Measurements from ENCODE around the gene HDAC4. TPM values are rescaled to one million over a fixed set of nuclear protein-coding genes. Genes with fewer than 3 reads are reported as not detected.

The HDAC4 gene
- total and polyA plus RNA-seq, 9 of the 15 experiments (the other 6 are each of a cell fraction or from before 2014, with no cell fraction given), result 0.11 to 20.2 (median 4.0) TPM

- Histone ChIP-seq H3K36me3 (ENCODE audit: control insufficient read depth, insufficient read depth, low read length) (no peaks in the 10 kb centered on the region), H4K20me1 (replicated peaks; ENCODE audit: control insufficient read depth, insufficient read depth, low read length) (no peaks in the 10 kb centered on the region), H3K27ac (ENCODE audit: extremely low read depth, low read depth, low read length) (no peak overlapping the region), H3K9me1 (ENCODE audit: control insufficient read depth, insufficient read depth, low read length) (no peaks in the 10 kb centered on the region), H3K27me3 (ENCODE audit: control insufficient read depth in 2 of 2, insufficient read depth in 2 of 2, low read length in 2 of 2) (no peaks in the 10 kb centered on the region), H2AFZ (ENCODE audit: low read depth, low read length) (no peak overlapping the region), H3K79me2 (ENCODE audit: control insufficient read depth, insufficient read depth, low read length) (no peaks in the 10 kb centered on the region), H3K9me3 (replicated peaks; ENCODE audit: control insufficient read depth, insufficient read depth, low read depth, low read length) (no peaks in the 10 kb centered on the region), H3K4me3 (no peak overlapping the region), H3K4me1 (replicated peaks in 1 of 2; ENCODE audit: control insufficient read depth in 2 of 2, insufficient read depth in 2 of 2, low read length in 2 of 2) (no peaks in the 10 kb centered on the region), H3K9ac (ENCODE audit: insufficient read depth in 1 of 2, low read depth in 2 of 2, low read length in 2 of 2) (no peak overlapping the region), H3K4me2 (ENCODE audit: insufficient read depth, low read length) (no peak overlapping the region)
- CTCF ChIA-PET (ENCODE audit: low intra/inter-chr PET ratio), result no interaction called here
- in situ Hi-C loops (cut with MboI), result no loop called here
- POLR2A ChIA-PET, result interaction anchor here (0.7 kb wide), 1 partner anchor 9 kb away, joined by 4 read pairs; no protein-coding TSS in a partner anchor
- FAIRE-seq (no peak), ATAC-seq (no peak), DNase-seq (ENCODE audit: extremely low read depth in 1 of 4, low spot score in 3 of 4) (no peak)
- intact Hi-C loops (cut with micrococcal nuclease), result no loop called here
- no TSS peak for BruUV-seq (replicated peaks)
- no peak for TF ChIP-seq POLR2A (conservative IDR thresholded peaks at IDR 0.05)
- TF ChIP-seq HMGXB4 (CRISPR knock-in tag; IDR thresholded peaks at IDR 0.05), result no peak
- no peak for TF ChIP-seq MYBL2 (IDR thresholded peaks at IDR 0.05; ENCODE audit: low read depth)
- no peak for TF ChIP-seq MYBL2 (CRISPR knock-in tag; IDR thresholded peaks at IDR 0.05; ENCODE audit: borderline replicate concordance)
- no peak for TF ChIP-seq CREB3 (tag; conservative IDR thresholded peaks at IDR 0.05; ENCODE audit: low read depth)
- TF ChIP-seq THAP7 (CRISPR knock-in tag; IDR thresholded peaks at IDR 0.05), result no peak
- no peak for TF ChIP-seq ZNF785 (CRISPR knock-in tag; IDR thresholded peaks at IDR 0.05)
- 86% methylated on average over 4 of the region's 22 CpGs for WGBS (ENCODE audit: insufficient coverage, low coverage, missing lambda C conversion rate)
These were observed 220.9 kb downstream of the HDAC4 start for GRCh38 chr2:239179851-239180371.
